ENCODE results near the gene FOXK1.
A peak's percentile ranks its signal among the peaks of the same experiment; 100 is the strongest.
"Not testable (repeated sequence)": the region's sequence is repeated elsewhere in the genome, so short reads cannot be mapped to it uniquely, and the experiment has no call there.

Gene FOXK1

GRCh38 chr7:4667776-4668509 is 14.2 kb upstream of the FOXK1 start:
- DNase-seq, result no peak

GRCh38 chr7:4668510-4668847 is 13.6 kb upstream of the FOXK1 start:
- no peak for DNase-seq

- no peak for DNase-seq
Measured at GRCh38 chr7:4670791-4671190, 11.3 kb upstream of the FOXK1 start.

- DNase-seq, result no peak
Measured at GRCh38 chr7:4675771-4676367, 6.2 kb upstream of the FOXK1 start.

- not testable (repeated sequence) for DNase-seq
Measured at GRCh38 chr7:4677518-4677917, 4.6 kb upstream of the FOXK1 start.

GRCh38 chr7:4681218-4681851 is 760 bp upstream of the FOXK1 start:
- no peak for DNase-seq

GRCh38 chr7:4682621-4683042 is 537 bp downstream of the FOXK1 start:
- peak; percentile 40 for DNase-seq

- peak; percentile 16 for DNase-seq
Measured at GRCh38 chr7:4683043-4683883, 1.2 kb downstream of the FOXK1 start.

- peak; percentile 58 for DNase-seq
Measured at GRCh38 chr7:4683884-4684565, 1.9 kb downstream of the FOXK1 start.

GRCh38 chr7:4684846-4685245 is 2.8 kb downstream of the FOXK1 start:
- no peak for DNase-seq

GRCh38 chr7:4685676-4686075 is 3.6 kb downstream of the FOXK1 start:
- DNase-seq, result not testable (repeated sequence)

GRCh38 chr7:4687956-4688355 is 5.9 kb downstream of the FOXK1 start:
- DNase-seq, result no peak

- DNase-seq, result no peak
Measured at GRCh38 chr7:4689151-4689550, 7.1 kb downstream of the FOXK1 start.

- DNase-seq, result no peak
Measured at GRCh38 chr7:4689668-4690067, 7.6 kb downstream of the FOXK1 start.

GRCh38 chr7:4690953-4691856 is 9.1 kb downstream of the FOXK1 start:
- no peak for DNase-seq

- no peak for DNase-seq
Measured at GRCh38 chr7:4692055-4692454, 10.0 kb downstream of the FOXK1 start.

- DNase-seq, result not testable (repeated sequence)
Measured at GRCh38 chr7:4692622-4693021, 10.5 kb downstream of the FOXK1 start.

- DNase-seq, result no peak
Measured at GRCh38 chr7:4693152-4693551, 11.1 kb downstream of the FOXK1 start.

GRCh38 chr7:4693749-4694148 is 11.7 kb downstream of the FOXK1 start:
- DNase-seq, result no peak

GRCh38 chr7:4694305-4694704 is 12.2 kb downstream of the FOXK1 start:
- DNase-seq, result no peak

GRCh38 chr7:4698707-4699275 is 16.7 kb downstream of the FOXK1 start:
- no peak for DNase-seq

Measured in activated CD4-positive, alpha-beta T cell treated with anti-CD3 and anti-CD28 coated beads, Interleukin-2, Interleukin-6, amounts not matched to agents 100 ng/mL and 50 ng/mL, durations not matched to agents 16 hours and 8 hours (primary cell).